ENCODE measurements around the gene PRKCQ. TPM values are rescaled to one million over a fixed set of nuclear protein-coding genes. Genes with fewer than 3 reads are reported as not detected.
"Not testable (repeated sequence)": the region's sequence is repeated elsewhere in the genome, so short reads cannot be mapped to it uniquely, and the experiment has no call there.

PRKCQ gene
- total RNA-seq, 2 donors from 2014 or later, result 0.33 to 6.0 TPM

DNA sequence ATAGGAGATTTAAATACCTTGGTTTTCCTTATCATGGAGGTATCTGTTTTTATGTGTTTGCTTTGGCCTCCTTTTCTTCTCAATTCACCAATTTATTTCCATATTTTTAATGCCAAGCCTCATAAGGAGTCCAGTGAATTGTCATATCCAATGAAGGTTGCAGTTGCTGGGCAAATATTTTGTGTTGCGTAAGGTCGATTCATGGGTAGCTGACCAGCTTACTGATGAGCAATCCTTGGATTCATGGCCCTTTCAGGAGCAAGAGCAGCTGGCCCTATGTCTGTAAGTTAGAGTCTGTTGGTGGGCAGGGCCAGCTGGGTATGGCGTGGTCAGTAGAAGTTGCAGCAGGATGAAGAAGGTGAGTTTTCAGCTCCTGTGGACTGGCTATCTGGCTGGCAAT, 194.4 kb downstream of the PRKCQ start:
- no peak overlapping the region for H3K27ac ChIP-seq
- no peak for TF ChIP-seq POLR2A (IDR thresholded peaks at IDR 0.05)
- TF ChIP-seq, protein P1, sequence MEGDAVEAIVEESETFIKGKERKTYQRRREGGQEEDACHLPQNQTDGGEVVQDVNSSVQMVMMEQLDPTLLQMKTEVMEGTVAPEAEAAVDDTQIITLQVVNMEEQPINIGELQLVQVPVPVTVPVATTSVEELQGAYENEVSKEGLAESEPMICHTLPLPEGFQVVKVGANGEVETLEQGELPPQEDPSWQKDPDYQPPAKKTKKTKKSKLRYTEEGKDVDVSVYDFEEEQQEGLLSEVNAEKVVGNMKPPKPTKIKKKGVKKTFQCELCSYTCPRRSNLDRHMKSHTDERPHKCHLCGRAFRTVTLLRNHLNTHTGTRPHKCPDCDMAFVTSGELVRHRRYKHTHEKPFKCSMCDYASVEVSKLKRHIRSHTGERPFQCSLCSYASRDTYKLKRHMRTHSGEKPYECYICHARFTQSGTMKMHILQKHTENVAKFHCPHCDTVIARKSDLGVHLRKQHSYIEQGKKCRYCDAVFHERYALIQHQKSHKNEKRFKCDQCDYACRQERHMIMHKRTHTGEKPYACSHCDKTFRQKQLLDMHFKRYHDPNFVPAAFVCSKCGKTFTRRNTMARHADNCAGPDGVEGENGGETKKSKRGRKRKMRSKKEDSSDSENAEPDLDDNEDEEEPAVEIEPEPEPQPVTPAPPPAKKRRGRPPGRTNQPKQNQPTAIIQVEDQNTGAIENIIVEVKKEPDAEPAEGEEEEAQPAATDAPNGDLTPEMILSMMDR (IDR thresholded peaks at IDR 0.05), result no peak
- intact Hi-C loops (cut with DNase I), result no loop called here
- no peaks in the 10 kb centered on the region for H3K36me3 ChIP-seq (replicated peaks in 1 of 2; ENCODE audit: insufficient read depth in 1 of 2, low read depth in 2 of 2)
- WGBS, 2 donors, result 62 to 80% methylated on average over 3 of the region's 3 CpGs
- DNase-seq (no peak), ATAC-seq (no peak)
- H3K4me3 ChIP-seq, result no peak overlapping the region
- no peaks in the 10 kb centered on the region for H3K4me1 ChIP-seq
- H3K27me3 ChIP-seq, result no peaks in the 10 kb centered on the region
- no peaks in the 10 kb centered on the region for H3K9me3 ChIP-seq

DNA sequence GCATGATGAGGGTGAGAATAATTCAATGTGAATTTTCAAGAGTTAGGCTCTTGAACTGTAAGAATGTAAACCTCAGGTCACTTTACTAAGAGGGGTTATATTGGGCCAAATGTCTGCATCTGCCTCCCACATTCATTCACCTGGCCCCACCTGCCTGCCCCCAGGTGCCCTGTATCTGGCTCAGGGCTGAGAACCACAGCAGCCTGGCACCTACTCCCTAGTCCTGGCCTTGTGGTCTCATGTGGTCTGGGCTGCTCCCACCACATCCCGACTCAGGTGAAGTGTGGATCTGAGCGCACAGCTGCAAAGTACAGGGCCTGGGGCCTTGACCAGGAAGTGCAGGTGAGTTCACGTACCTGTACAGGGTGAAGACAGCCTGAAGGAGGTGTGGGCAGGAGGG, 195.2 kb downstream of the PRKCQ start:
- no peaks in the 10 kb centered on the region for H3K36me3 ChIP-seq (replicated peaks in 1 of 2; ENCODE audit: insufficient read depth in 1 of 2, low read depth in 2 of 2)
- ATAC-seq, result no peak
- H3K4me1 ChIP-seq, result no peaks in the 10 kb centered on the region
- WGBS, 2 donors, result 81 to 86% methylated on average over 2 to 3 of the region's 3 CpGs
- H3K27ac ChIP-seq, result no peak overlapping the region
- intact Hi-C loops (cut with DNase I), result no loop called here
- no peak for TF ChIP-seq POLR2A (IDR thresholded peaks at IDR 0.05)
- TF ChIP-seq, protein P1 (IDR thresholded peaks at IDR 0.05), result no peak
- H3K9me3 ChIP-seq, result peaks cover 0 to 8% (median 0%) of the 10 kb centered on the region in 3 donors
- no peak for DNase-seq
- H3K4me3 ChIP-seq, result no peak overlapping the region
- H3K27me3 ChIP-seq, result no peaks in the 10 kb centered on the region

DNA sequence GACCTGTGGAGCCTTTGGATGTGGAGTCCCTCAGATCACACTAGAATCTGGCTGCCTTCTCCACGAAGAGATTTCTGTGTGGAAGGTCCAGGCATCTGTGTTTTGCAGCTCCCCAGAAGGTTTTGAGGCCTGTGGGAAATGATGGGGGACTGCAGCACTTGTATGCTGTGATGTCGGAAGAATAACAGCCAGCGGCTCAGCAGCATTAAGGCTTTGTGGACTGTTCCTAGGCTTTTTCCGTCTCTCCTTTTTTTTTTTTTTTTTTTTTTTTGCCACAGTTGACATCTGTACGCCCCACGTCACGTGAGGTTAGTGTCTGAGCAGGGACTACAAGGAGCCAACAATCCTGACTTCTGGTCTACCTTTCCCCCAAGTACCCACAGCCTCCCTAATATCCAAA, 196.0 kb downstream of the PRKCQ start:
- TF ChIP-seq, protein P1 (IDR thresholded peaks at IDR 0.05), result no peak
- TF ChIP-seq POLR2A (IDR thresholded peaks at IDR 0.05), result no peak
- DNase-seq (no peak), ATAC-seq (no peak)
- Histone ChIP-seq H3K4me3 (no peak overlapping the region), H3K36me3 (replicated peaks in 1 of 2; ENCODE audit: insufficient read depth in 1 of 2, low read depth in 2 of 2) (no peaks in the 10 kb centered on the region), H3K4me1 (no peaks in the 10 kb centered on the region), H3K9me3 (peaks cover 0 to 14% (median 0%) of the 10 kb centered on the region in 3 donors), H3K27ac (no peak overlapping the region), H3K27me3 (no peaks in the 10 kb centered on the region)
- intact Hi-C loops (cut with DNase I), result no loop called here
- WGBS, 2 donors, result 91 to 92% methylated on average over 6 to 7 of the region's 7 CpGs

DNA sequence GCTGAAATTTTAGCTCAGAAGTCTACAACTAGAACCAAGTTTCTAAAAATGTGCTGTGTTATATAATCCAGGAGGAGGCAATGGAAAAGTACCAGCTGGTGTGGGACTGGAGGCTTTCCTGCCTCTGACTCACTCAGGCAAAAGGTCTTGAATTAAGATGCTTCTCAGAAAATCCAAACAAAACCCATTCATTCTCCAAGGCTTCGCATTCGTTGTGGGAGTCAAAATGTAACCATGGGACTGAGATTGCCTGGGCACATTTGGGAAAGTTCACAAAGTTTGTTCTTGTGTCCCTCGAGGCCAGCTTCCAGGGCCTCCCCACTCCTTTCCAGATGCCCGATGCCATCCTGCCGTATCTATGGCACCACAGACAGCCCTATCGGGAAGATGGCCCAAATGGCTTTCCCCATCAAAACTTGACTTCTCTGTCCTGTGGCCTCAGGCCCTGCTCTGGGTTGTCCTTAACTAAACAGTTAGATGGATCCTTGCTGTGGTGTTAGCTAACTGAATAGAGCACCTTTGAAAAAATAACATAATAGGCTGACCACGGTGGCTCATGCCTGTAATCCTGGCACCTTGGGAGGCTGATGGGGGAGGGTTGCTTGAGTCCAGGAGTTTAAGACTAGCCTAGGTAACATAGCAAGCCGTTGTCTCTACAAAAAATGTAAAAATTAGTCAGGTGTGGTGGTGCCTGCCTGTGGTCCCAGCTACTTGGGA, 196.8 kb downstream of the PRKCQ start:
- Histone ChIP-seq H3K4me1 (no peaks in the 10 kb centered on the region), H3K36me3 (replicated peaks in 1 of 2; ENCODE audit: insufficient read depth in 1 of 2, low read depth in 2 of 2) (no peaks in the 10 kb centered on the region), H3K27me3 (no peaks in the 10 kb centered on the region), H3K9me3 (peaks cover 0 to 17% (median 0%) of the 10 kb centered on the region in 3 donors), H3K4me3 (no peak overlapping the region), H3K27ac (peak overlapping the region in 1 of 4 donors; percentile 1)
- intact Hi-C loops (cut with DNase I), result no loop called here
- no peak for ATAC-seq
- peak in 1 of 4 donors; percentile 34 for DNase-seq
- TF ChIP-seq, protein P1 (IDR thresholded peaks at IDR 0.05), result no peak
- TF ChIP-seq POLR2A (IDR thresholded peaks at IDR 0.05), result no peak
- 78 to 85% methylated on average over 8 of the region's 8 CpGs for WGBS, 2 donors

DNA sequence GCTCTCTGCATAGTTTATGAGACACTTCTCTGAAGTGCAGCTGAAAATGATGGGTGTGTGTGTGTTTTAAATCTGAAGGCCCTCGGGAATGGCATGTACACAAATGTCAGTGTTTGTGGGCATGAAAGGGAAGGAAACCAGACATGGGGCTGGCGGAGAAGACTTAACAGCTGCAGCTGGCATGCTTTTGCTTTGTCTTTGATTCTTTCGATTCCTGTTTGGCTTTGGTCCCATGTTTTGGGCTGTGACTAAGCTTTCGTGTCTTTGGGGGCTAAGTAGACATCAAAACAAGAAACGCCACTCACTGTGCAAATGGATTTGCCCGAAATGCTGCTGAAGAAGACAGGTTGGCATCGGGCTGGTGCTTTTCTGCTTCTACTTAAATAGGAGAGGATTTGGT, 198.0 kb downstream of the PRKCQ start:
- WGBS, 2 donors, result 39 to 62% methylated on average over 7 of the region's 7 CpGs
- Histone ChIP-seq H3K9me3 (peaks cover 0 to 17% (median 0%) of the 10 kb centered on the region in 3 donors), H3K4me1 (no peaks in the 10 kb centered on the region), H3K27me3 (no peaks in the 10 kb centered on the region), H3K27ac (peak overlapping the region in 1 of 4 donors; percentile 35), H3K36me3 (replicated peaks in 1 of 2; ENCODE audit: insufficient read depth in 1 of 2, low read depth in 2 of 2) (no peaks in the 10 kb centered on the region), H3K4me3 (no peak overlapping the region)
- intact Hi-C loops (cut with DNase I), result no loop called here
- TF ChIP-seq, protein P1 (IDR thresholded peaks at IDR 0.05), result no peak
- TF ChIP-seq POLR2A (IDR thresholded peaks at IDR 0.05), result no peak
- ATAC-seq (no peak), DNase-seq (peak in 2 of 4 donors; percentile 35 to 55)

DNA sequence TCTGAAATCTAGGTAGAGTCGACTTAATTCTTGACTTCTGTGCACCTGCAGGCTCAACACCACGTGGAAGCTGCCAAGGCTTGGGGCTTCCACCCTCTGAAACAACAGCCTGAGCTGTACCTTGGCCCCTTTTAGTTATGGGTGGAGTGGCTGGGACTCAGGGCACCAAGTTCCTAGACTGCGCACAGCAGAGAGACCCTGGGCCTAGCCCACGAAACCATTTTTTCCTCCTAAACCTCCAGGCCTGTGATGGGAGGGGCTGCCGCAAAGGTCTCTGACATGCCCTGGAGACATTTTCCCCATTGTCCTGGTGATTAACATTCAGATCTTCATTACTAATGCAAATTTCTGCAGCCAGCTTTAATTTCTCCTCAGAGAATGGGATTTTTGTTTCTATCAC, 199.6 kb downstream of the PRKCQ start:
- H3K4me3 ChIP-seq; ATAC-seq; H3K27me3 ChIP-seq; DNase-seq; H3K36me3 ChIP-seq (replicated peaks in 1 of 2; ENCODE audit: insufficient read depth in 1 of 2, low read depth in 2 of 2); intact Hi-C loops (cut with DNase I); H3K4me1 ChIP-seq; H3K27ac ChIP-seq: not testable (repeated sequence)
- peaks cover 0 to 17% (median 0%) of the 10 kb centered on the region in 3 donors for H3K9me3 ChIP-seq
- 86 to 99% methylated on average over 4 to 5 of the region's 5 CpGs for WGBS, 2 donors

Measured in body of pancreas (tissue), 4 donors.